ENCODE data around the gene HCN4.

- TF ChIP-seq, protein P1, sequence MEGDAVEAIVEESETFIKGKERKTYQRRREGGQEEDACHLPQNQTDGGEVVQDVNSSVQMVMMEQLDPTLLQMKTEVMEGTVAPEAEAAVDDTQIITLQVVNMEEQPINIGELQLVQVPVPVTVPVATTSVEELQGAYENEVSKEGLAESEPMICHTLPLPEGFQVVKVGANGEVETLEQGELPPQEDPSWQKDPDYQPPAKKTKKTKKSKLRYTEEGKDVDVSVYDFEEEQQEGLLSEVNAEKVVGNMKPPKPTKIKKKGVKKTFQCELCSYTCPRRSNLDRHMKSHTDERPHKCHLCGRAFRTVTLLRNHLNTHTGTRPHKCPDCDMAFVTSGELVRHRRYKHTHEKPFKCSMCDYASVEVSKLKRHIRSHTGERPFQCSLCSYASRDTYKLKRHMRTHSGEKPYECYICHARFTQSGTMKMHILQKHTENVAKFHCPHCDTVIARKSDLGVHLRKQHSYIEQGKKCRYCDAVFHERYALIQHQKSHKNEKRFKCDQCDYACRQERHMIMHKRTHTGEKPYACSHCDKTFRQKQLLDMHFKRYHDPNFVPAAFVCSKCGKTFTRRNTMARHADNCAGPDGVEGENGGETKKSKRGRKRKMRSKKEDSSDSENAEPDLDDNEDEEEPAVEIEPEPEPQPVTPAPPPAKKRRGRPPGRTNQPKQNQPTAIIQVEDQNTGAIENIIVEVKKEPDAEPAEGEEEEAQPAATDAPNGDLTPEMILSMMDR (IDR thresholded peaks at IDR 0.05; ENCODE audit: low read depth, low read length, missing input control), result no peak
- no peak for TF ChIP-seq GABPA (IDR thresholded peaks at IDR 0.05 in 1 of 2, conservative IDR thresholded peaks at IDR 0.05 in 1 of 2)
- TF ChIP-seq JUND (IDR thresholded peaks at IDR 0.05), result no peak
- TF ChIP-seq RAD21 (IDR thresholded peaks at IDR 0.05), result no peak
- TF ChIP-seq MAX (IDR thresholded peaks at IDR 0.05), result no peak
Observed at GRCh38 chr15:73362900-73363299, 5.9 kb downstream of the HCN4 start.
